Neutrophil (primary cell): Measurements from ENCODE around the gene PPP6R1.
"Not testable (repeated sequence)": the region's sequence is repeated elsewhere in the genome, so short reads cannot be mapped to it uniquely, and the experiment has no call there.

Source experiments
- H3K27ac ChIP-seq: fragments of 200-600 bp; sonication (generic); 2 replicates; pipeline ENCODE4 v1.5.1; 2016; ENCODE audit warnings: mild to moderate bottlenecking, moderate library complexity
- H3K27me3 ChIP-seq: fragments of 200-600 bp; sonication (generic); 2 replicates; pipeline ENCODE4 v1.6.0; 2016; ENCODE audit warnings: mild to moderate bottlenecking
- H3K36me3 ChIP-seq: fragments of 200-600 bp; sonication (generic); 2 replicates; pipeline ENCODE4 v1.5.1; 2017
- H3K4me1 ChIP-seq, 2 experiments: fragments of 200-600 bp in 1 of 2; sonication (generic) in 1 of 2; 1 replicate in 1 of 2; 2 replicates in 1 of 2; pipeline versions ENCODE4 v1.5.1 to v1.6.1; 2013 to 2016; ENCODE audit warnings: low read depth in 1 of 2, low read length in 1 of 2, mild to moderate bottlenecking in 1 of 2, moderate library complexity in 1 of 2; ENCODE audit not compliant: control insufficient read depth in 1 of 2, insufficient read depth in 1 of 2
- H3K4me3 ChIP-seq, 2 experiments: fragments of 200-600 bp in 1 of 2; sonication (generic) in 1 of 2; 1 replicate in 1 of 2; 2 replicates in 1 of 2; pipeline ENCODE4 v1.5.1; 2013 to 2016; ENCODE audit warnings: low read depth in 1 of 2, low read length in 1 of 2, mild to moderate bottlenecking in 1 of 2, moderate library complexity in 1 of 2
- H3K9me3 ChIP-seq: fragments of 200-600 bp; sonication (generic); 2 replicates; pipeline ENCODE4 v1.5.1; 2016
- CTCF ChIP-seq: fragments of 200-600 bp; sonication (generic); IDR thresholded peaks from 2 replicates; pipeline ENCODE4 v1.5.1; 2016; ENCODE audit warnings: antibody characterized with exemption

Gene PPP6R1

GRCh38 chr19:55206664-55207500, 51.9 kb downstream of the PPP6R1 start:
- Histone ChIP-seq H3K27me3 (peaks cover 59% of the 10 kb centered on the region), H3K9me3 (no peaks in the 10 kb centered on the region), H3K4me1 (no peaks in the 10 kb centered on the region), H3K36me3 (no peaks in the 10 kb centered on the region), H3K27ac (no peak overlapping the region), H3K4me3 (no peak overlapping the region)
- no peak for TF ChIP-seq CTCF

GRCh38 chr19:55202199-55202598, 56.6 kb downstream of the PPP6R1 start:
- H3K27me3 ChIP-seq, result peaks cover 54% of the 10 kb centered on the region

GRCh38 chr19:55199620-55200204, 59.1 kb downstream of the PPP6R1 start:
- no peaks in the 10 kb centered on the region for H3K36me3 ChIP-seq
- H3K9me3 ChIP-seq, result no peaks in the 10 kb centered on the region
- H3K4me3 ChIP-seq, result no peak overlapping the region
- no peak for TF ChIP-seq CTCF
- no peaks in the 10 kb centered on the region for H3K4me1 ChIP-seq
- H3K27me3 ChIP-seq, result peaks cover 32% of the 10 kb centered on the region
- H3K27ac ChIP-seq, result no peak overlapping the region

More at GRCh38 chr19:55202199-55202598, 56.6 kb downstream of the PPP6R1 start:
- H3K4me1 ChIP-seq, H3K36me3 ChIP-seq, H3K27ac ChIP-seq, H3K9me3 ChIP-seq, H3K4me3 ChIP-seq: not testable (repeated sequence)

- H3K27ac ChIP-seq, result no peak overlapping the region
- H3K9me3 ChIP-seq, result no peaks in the 10 kb centered on the region
- H3K36me3 ChIP-seq, result no peaks in the 10 kb centered on the region
- TF ChIP-seq CTCF, result no peak
- no peak overlapping the region for H3K4me3 ChIP-seq
- H3K4me1 ChIP-seq, result no peaks in the 10 kb centered on the region
- H3K27me3 ChIP-seq, result peaks cover 33% of the 10 kb centered on the region
Observed at GRCh38 chr19:55198651-55199050, 60.2 kb downstream of the PPP6R1 start.

GRCh38 chr19:55197528-55197927, 61.3 kb downstream of the PPP6R1 start:
- no peaks in the 10 kb centered on the region for H3K4me1 ChIP-seq
- H3K27ac ChIP-seq, result no peak overlapping the region
- H3K4me3 ChIP-seq, result no peak overlapping the region
- no peaks in the 10 kb centered on the region for H3K9me3 ChIP-seq
- H3K27me3 ChIP-seq, result peaks cover 40% of the 10 kb centered on the region
- no peaks in the 10 kb centered on the region for H3K36me3 ChIP-seq
- no peak for TF ChIP-seq CTCF

- no peak overlapping the region for H3K4me3 ChIP-seq
- peaks cover 37% of the 10 kb centered on the region for H3K27me3 ChIP-seq
- H3K27ac ChIP-seq, result no peak overlapping the region
- no peaks in the 10 kb centered on the region for H3K9me3 ChIP-seq
- no peak for TF ChIP-seq CTCF
- H3K36me3 ChIP-seq, result no peaks in the 10 kb centered on the region
- no peaks in the 10 kb centered on the region for H3K4me1 ChIP-seq
Observed at GRCh38 chr19:55196803-55197202, 62.0 kb downstream of the PPP6R1 start.
